NCI-H2171 treated with DMSO at 0.1 percent for 48 hours (cell line): ENCODE results near the gene TTLL12.
A peak's percentile ranks its signal among the peaks of the same experiment; 100 is the strongest.
"Not testable (repeated sequence)": the region's sequence is repeated elsewhere in the genome, so short reads cannot be mapped to it uniquely, and the experiment has no call there.

Experiments
- DNase-seq: peaks from one replicate; lab custom pipeline; 2025; lab: John Stamatoyannopoulos, UW

The TTLL12 gene

DNA sequence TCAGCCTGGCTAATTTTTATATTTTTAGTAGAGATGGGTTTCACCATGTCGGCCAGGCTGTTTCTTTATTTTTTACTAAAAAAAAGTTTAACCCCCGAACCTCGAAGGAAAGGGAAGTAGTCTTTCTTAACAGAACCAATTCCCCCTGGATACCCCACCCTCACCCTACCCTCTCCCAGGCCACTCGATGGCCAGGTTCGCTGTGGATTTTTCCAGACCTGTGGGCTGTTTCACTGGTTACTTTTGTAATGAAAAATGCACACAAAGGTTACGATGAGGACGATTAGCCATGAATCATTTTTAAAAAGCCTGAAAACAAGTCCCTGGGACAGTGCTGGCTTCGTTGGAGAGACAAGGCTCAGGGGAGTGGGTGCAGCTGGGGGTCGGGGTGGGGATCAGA, 33.0 kb downstream of the TTLL12 start:
- no peak for DNase-seq

DNA sequence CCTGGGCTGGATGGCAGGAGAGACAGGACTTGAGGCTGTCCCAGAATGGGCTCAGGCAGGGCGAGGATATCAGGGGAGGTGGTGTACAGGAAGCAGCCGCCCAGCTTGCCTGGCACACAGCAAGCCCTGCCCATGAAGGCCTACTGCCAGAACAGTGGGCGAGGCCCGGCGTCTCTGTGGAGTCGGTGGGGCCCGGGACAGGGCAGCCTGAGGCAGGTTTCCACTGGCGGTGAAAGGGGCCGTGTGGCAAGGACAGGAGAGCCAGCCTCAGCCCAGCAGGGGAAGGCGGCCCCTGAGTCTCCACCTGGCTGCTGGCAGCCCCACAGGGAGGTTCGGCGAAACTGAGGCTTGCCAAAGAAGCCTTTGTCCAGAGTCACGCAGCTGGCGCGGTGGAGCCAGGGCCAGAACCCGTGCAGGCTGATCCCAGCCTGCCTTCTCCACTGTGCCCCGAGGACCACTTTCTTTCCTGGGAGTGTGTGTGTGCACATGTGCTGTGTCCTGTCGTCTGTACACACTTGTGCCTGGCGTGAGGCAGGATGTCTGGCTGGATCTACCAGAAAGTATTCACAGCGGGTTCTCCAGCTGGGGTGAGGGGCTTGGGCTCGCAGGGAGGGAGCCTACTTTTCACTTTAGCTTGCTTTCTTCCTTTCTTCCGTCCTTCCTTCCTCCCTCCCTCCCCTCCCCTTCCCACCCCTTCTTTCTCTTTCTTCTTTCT, 34.4 kb downstream of the TTLL12 start:
- peak; percentile 52 for DNase-seq

DNA sequence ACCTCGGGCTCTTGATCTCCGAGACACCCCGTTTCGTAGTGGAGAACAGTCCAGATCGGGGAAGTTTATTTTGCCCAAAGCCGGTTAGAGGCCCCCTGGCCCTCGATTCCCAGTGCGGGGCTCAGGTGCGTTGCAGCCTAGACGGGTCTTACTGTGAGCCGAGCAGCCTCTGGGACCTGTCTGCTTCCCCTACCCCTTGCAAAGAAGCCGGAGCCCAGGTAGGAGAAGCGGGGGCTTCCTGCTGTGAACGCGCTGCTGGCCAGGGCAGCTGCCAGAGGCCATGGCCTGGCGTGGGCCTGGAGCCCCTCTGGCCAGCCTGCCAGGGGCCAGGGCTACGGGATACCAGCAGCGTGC, 35.0 kb downstream of the TTLL12 start:
- no peak for DNase-seq

DNA sequence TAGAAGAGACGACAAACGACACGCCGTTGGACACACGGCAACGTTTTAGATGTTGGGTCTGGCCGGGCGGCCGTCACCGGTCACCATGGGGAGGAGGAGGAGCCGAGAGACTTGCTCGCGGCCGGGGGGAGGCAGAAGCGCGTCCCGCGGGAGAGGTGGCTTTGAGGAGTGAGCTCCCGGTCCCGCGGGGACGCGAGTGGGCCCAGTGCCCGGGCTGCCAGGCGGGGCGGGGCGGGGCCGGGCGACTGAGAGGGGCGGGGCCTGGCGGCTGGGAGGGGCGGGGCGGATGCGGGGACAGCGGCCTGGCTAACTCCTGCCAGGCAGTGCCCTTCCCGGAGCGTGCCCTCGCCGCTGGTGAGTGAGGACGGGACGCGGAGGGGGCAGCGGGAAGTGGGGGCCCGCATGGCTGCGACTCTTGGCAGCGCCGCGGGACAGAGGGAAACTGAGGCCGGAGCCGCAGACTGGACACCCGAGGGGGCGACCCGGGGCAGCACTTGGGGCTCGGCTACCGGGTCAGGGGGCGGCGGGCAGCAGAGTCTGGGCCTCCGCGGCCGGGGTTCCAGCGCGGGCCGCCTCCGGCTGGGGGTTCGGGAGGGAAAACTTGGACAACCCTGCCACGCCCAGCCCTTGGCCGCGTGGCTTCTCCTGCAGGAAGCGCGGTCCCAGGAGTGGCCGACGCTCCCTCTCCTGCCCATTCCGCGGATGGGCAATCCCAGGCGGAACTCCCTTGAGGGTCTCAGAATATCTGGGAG, 35.5 kb downstream of the TTLL12 start, which contains the start of gene TSPO:
Gene TSPO, plus strand, starts transcription at position 309 of the 752 bp plus-strand sequence. CDS start 7,680 bp downstream, outside the sequence.
- peak; percentile 38 for DNase-seq

DNA sequence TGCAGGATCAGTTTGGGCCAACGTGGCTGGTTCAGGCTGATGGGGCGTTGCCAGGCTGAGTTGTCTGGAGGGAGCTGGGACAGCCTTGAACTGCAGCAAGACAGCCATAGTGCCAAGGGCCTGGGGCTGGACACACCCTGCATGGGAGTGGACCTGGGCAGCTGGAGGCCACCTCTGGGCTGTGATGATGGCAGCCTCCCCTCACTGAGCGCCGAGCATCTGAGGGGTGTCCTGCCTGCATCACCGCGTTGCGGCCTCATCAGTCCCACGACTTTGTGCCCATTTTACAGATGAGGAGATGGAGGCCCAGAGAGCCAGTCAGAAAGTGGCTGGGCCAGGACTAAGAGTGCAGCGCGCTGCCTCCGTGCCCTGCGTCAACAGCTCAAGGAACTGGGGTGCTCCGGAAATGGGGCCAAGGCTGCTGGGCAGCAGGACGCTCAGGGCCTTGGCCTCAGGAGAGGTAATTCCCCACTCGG, 36.2 kb downstream of the TTLL12 start:
- no peak for DNase-seq

DNA sequence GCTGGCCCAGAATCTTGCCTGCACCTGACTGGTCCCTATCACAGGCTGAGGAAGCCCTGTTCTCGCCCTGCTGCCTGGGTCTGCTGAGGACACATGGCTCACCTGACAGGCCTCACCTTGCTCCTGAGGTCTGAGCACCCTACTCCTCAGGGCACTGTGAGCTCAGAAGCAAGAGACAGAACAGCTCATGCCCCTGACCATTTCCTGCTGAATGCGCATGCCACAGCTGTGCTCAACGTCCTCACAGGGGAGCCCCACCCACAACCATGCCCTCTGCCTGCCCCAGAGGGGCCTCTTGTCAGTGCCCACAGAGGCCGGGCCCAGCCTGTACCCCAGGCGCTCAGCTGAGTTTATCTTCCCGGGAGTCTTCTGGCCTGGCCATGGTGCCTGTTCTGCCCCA, 38.4 kb downstream of the TTLL12 start:
- no peak for DNase-seq

DNA sequence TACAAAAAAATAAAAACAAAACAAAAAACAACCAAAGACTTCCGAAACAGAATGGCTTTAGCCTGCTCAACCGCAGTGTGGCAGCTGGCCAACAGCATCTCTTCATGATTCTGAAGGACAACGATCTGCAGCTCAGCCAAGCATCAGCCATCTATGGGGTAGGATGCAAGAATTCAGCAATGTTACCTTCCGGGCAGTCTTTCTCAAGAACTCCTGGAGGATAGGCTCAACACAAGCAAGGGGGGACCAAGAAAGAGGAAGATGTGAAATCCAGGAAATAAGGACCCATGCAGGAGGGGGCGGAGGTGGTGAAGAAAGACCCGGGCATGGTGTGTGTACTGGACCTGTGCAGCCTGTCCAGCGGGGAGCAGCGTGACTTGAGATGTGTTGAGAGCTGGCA, 39.1 kb downstream of the TTLL12 start:
- DNase-seq, result no peak

DNA sequence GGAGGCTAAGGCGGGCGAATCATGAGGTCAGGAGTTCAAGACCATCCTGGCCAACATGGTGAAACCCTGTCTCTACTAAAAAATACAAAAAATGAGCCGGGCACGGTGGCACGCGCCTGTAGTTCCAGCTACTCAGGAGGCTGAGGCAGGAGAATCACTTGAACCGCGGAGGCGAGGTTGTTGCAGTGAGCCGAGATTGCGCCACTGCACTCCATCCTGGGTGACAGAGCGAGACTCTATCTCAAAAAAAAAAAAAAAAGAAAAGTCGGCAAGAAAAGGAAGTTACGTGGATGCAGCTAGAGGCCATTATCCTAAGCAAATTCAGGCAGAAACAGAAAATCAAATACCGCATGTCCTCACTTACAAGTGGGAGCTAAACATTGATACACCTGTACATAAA, 40.6 kb downstream of the TTLL12 start:
- not testable (repeated sequence) for DNase-seq

DNA sequence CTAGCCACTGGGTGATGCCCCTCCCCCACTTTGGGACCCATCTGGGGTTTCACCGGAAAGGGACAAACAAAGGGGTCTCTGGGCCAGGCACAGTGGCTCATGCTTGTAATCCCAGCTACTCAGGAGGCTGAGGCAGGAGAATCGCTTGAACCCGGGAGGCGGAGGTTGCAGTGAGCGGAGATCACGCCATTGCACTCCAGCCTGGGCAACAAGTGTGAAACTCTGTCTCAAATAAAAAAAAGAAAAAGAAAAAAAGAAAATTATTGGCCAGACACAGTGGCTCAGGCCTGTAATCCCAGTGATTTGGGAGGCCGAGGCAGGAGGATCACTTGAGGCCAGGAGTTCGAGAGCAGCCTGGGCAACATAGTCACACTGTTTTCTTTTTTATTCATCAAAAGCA, 41.6 kb downstream of the TTLL12 start:
- not testable (repeated sequence) for DNase-seq

DNA sequence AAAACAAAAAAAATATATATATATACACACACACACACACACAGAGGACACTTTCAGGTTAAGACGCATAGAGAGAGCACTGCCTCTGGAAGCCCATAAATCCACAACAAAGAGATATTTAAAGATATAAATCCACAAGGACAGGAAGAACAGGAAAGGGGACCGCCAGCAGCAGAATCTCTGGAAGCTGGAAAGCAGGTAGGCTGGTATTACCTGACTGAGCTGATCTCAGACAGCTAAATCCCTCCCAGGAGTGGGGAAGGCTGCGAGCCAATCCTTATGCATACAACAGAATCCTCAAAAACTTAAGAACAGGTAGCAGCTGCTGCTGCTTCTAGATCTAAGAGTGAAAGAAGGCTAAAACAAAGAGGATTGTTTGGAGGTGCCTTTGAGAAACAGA, 42.0 kb downstream of the TTLL12 start:
- DNase-seq, result no peak

DNA sequence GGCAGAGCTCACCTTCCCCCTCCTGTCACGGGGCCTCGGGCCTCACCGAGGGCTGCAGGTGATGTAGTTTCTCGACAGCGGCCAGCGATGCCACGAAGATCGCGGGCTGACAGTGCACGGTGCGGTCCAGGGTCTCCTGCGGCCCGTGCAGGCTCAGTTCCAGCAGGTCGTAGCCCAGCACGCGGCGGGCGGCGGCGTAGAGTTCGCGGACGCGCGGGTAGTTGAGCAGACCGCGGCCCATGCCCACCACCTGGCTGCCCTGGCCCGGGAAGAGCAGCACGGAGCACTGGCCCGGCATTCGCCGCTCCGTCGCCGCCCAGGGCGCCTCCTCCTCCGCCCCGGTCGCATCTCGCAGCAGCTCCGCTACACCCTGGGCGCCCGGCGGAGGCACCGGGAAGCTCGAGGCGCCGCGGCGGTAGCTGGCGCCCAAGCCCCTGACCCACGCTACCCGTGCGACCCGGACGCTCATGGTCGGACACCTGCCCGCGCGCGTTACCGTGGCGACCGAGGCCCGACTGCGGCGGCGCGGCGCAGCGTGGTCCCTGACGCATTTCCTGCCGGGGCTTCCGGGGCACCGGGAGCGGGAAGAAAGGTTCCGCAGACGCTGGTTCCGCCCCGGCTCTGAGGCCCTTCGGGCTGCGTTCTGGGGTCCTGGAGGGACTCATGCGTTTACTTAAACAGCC, 43.9 kb downstream of the TTLL12 start, which contains the start of gene MCAT:
Gene MCAT, minus strand, starts transcription at position 519 of the 683 bp plus-strand sequence. Its CDS starts 50 bp downstream, at position 469.
- DNase-seq, result peak; percentile 78

DNA sequence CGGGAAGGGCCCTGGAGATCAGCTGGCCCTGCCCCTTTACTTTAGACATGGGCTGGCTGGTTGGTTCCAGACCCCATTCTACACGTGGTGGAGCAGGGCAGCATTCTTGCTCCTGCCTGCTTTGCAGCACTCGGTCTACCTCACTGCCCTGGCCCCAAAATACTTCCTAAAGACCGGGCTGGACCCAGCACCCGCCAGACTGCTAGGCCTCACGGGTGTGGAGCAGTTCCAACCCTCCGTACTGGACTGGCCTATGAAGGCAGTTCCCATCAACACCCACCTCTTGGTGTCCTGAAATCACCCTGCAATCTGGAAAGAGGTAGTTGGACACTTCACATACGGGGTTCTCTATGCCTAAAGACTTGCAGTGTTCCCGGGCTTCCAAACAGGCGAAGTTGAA, 50.1 kb downstream of the TTLL12 start:
- DNase-seq, result no peak

DNA sequence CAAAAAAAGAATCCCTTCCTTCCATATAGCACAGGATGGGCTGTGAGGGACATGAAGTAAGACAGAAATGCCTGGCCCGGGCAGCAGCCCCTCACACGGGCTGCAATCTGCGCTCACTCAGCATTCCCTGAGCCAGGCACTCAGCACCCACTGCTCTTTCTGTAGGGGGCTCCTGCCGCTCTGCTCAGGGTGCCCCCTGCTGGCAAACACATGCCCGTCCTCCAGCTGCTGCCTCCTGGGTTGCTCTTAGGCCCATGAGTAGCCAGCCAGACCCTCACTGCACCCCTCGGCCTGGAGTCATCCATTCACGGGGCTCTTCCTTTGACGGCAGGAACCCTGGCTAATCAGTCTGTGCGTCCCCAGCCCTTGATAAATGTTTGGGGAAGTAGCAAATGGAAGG, 50.7 kb downstream of the TTLL12 start:
- DNase-seq, result peak; percentile 33

DNA sequence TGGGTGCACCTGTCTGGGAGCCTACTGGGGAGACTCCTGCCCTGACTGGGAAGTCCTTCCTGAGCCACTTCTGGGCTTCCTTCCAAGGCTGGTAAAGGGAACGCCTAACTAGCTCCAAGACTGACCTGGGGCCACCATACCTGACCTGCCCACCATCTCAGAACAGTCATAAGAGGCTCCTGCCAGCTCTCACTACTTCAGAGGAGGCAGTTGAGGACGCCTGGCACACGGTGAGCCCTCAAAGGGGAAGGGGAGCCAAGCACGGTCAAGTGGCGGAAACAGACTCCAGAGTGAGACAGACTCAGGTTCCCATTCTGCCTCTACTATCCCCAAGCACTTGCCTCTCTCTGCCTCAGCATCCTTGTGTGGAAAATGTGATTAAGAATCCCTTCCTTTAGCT, 51.4 kb downstream of the TTLL12 start:
- DNase-seq, result no peak

DNA sequence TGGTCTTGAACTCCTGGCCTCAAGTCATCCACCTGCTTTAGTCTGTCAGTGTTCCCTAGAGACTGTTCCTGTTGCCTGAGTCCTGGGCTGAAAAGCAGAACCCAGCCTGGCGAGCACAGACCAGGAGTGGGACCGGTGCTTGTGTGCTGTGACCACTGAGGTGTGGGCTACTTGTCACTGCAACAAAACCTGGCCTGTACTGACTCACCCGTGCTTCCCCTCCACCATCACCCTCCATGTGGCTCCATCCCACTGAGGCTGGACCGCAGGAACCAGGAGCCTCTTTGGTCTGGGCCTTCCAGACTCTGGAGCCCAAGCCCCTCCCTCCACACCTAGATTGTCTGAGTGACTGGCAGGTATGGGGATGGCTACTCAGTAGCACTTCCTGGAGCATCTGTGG, 52.4 kb downstream of the TTLL12 start:
- no peak for DNase-seq

DNA sequence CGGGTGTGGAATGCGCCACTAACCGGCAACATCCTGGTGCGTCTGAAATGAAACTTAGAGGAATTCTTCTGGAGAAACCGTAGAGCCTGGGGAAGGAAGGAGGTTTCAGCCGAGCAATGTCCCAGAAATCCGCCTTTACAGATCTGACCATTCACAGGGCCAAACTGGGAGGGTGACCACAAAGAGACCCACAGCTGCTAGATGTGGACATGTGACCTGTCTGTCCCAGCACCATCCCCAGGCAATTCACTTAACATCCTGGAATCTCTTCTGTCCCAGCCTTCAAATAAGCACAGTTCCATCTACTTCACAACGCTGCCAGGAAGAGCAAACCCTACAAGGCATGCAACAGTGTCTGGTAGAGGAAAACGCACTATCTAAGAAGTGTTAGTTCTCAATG, 53.5 kb downstream of the TTLL12 start:
- DNase-seq, result no peak

DNA sequence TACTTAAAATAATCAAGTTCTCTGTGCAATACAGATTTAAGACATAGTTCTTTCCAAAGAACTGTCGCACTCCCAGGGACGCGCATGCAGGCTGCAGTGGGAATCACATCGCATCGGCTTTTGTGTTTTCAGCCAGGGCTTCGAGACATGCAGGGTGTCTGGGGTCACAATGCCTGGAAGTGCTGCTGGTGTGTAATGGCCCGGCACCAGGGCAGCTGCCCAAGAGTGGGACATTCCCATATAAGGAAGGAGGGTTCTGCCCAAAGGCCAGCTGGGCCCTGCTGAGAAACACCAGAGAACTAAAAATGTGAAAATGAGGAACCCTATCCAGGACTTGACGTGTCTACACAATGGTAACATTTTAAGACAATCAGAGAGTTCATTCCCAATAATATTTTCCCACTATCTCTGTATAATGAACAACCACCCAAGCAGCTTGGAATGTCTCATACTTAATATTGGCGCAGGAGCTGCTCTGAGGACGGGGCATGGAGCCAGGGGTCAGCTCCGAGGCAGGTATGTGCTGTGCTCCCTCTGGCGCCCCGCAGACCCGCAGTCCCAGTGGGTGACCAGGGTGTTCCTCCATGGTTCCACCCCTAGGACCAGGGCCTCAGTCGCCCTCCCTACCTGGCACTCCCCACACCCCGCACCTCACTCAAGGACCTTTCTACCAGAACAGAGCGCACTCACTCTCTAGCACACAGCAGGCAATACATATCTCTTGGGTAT, 55.0 kb downstream of the TTLL12 start:
- DNase-seq, result no peak

DNA sequence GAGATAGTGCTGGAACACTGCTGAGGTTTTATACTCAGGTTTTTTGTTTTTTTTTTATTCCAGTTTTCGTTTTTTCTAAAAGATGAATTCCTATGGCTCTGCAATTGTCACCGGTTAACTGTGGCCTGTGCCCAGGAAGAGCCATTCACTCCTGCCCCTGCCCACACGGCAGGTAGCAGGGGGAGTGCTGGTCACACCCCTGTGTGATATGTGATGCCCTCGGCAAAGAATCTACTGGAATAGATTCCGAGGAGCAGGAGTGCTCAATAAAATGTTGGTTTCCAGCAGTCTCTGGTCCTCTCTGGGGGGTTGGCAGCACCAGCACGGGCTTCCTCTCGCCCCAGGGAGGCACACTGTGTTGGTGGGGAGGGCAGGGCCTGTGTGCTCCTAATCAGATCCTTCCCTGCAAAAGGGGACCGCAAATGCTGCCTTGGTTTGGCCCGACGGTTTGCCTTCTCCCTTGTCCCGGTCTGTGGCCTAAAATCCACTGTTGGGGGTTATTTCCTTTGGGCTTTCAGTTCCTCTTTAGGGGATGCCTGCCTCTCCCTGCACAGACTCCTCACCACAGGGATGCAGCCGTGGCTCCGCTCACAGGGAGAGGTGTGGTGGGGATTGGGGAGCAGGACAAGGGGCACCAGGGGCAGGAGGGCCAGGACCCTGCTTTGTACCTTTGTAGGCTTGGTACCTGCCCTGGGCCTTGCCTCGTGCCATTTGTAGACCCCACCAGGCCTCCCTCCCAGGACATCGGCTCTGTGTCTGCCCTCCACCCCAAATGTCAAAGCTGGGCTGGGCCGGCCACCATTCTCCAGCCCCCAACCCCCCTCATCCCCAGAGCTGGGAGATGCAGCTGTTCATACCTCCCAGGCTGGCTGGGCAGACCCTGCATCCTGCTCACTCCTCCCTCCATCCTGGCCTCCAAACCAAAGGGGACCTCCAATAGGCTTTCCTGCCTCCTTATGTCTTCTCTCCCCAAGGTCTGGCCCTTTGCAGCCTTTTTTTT, 57.2 kb downstream of the TTLL12 start:
- peak; percentile 10 for DNase-seq

DNA sequence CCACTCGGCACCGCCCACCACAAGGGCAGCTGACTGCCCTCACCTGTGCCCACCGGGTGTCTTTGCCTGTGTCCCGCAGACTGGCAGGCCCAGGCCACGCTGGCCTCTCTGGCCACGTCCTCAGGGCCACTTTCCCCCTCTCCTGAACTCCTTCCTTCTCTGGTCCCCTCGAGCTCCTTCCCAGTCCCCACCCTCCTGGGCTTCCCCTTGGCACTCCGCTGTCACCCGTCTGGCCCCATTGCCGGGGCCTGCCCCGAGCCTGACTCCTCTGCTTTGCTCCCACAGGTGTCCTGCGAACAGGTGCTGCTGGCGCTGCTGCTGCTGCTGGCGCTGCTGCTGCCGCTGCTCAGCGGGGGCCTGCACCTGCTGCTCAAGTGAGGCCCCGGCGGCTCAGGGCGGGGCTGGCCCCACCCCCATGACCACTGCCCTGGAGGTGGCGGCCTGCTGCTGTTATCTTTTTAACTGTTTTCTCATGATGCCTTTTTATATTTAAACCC, 58.0 kb downstream of the TTLL12 start:
- DNase-seq, result peak; percentile 90

DNA sequence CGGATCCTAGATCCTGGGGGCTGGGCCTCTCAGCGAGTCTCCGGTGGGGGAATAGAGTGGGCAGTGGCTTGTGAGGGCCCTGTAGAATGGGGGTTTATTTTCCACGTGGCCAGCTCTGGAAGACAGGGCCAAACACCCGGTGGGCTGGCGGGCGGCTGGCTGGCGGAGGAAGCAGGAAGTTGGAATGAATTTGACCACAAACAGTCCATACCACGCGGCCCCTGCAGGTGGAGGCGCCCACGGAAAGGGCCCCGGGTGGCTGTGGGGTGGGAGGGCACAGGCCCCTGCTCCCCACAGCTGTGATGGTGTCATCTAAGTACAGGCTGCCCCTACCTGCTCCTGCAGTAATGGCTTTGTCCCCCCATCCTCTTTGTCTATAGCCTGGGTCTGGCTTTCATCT, 58.8 kb downstream of the TTLL12 start:
- DNase-seq, result no peak
